Activated CD4-positive, alpha-beta memory T cell treated with anti-CD3 and anti-CD28 coated beads for 36 hours (primary cell): ENCODE data around the gene NFIX. TPM values are rescaled to one million over a fixed set of nuclear protein-coding genes. Genes with fewer than 3 reads are reported as not detected.

Experiments
- CTCF ChIA-PET: fragments of 350-600 bp; sonication (Branson Sonifier 250); formaldehyde crosslinking; loops from one replicate; lab custom pipeline; 2021; ENCODE audit warnings: antibody characterized with exemption, inconsistent platforms; lab: Charles Lee
- POLR2A ChIA-PET: fragments of 350-600 bp; sonication (Branson Sonifier 250); formaldehyde crosslinking; loops from one replicate; lab custom pipeline; 2021; ENCODE audit warnings: antibody characterized with exemption; lab: Charles Lee
- DNase-seq: peaks from one replicate; pipeline ENCODE4 v3.0.0-alpha.2; 2020
- H3K27ac Mint-ChIP-seq: one replicate; pipeline ENCODE4 v1.8.0; 2021; ENCODE audit warnings: mixed read lengths
- H3K27me3 Mint-ChIP-seq: one replicate; pipeline ENCODE4 v1.8.0; 2021; ENCODE audit warnings: mixed read lengths
- H3K36me3 Mint-ChIP-seq: one replicate; pipeline ENCODE4 v1.8.0; 2021; ENCODE audit warnings: mixed read lengths
- H3K4me1 Mint-ChIP-seq: one replicate; pipeline ENCODE4 v1.8.0; 2021; ENCODE audit warnings: low read depth, mixed read lengths
- H3K4me3 Mint-ChIP-seq: one replicate; pipeline ENCODE4 v1.8.0; 2021; ENCODE audit warnings: mild to moderate bottlenecking, mixed read lengths
- H3K9me3 Mint-ChIP-seq: one replicate; pipeline ENCODE4 v1.8.0; 2021; ENCODE audit warnings: mixed read lengths
- intact Hi-C: fragments of 100-400 bp; cut with micrococcal nuclease; formaldehyde crosslinking; loops from one replicate; pipeline ENCODE4 v1.15.1; 2023
- total RNA-seq, 2 experiments: library from RNA; stranded (reverse); gene quantifications; one replicate each; pipeline ENCODE4 v1.2.3, GENCODE V29; 2021

NFIX gene
- total RNA-seq, 2 experiments from 2014 or later: 1.6 to 2.0 TPM

DNA sequence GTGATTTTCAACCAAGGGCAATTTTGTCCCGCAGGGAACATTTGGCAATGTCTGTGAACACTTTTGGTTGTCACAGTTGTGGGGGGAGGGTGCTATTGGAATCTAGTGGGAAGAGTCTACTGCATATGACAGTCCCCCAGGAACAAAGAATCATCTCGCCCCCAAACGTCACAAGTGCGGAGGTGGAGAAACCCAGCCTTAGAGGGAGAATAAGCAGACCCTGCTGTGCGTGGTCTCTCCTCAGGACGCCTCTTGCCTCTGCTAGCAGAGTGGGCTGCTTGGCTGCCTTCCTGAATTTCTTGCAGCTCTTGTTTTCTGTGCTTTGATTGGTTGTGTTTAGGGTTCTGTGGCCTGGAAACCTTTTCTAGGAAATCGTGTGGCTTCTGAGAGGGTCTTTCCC is 42.5 kb downstream of the NFIX start:
- intact Hi-C loops: no loop called here
- Mint-ChIP-seq H3K4me3 (no peak overlapping the region), H3K27ac (no peak overlapping the region), H3K4me1 (peaks cover 5% of the 10 kb centered on the region), H3K27me3 (no peaks in the 10 kb centered on the region), H3K36me3 (no peaks in the 10 kb centered on the region), H3K9me3 (no peaks in the 10 kb centered on the region)
- CTCF ChIA-PET: no interaction called here
- no peak for DNase-seq
- POLR2A ChIA-PET: no interaction called here

GRCh38 chr19:13038306-13039210 is 43.3 kb downstream of the NFIX start:
- no peak for DNase-seq
- Mint-ChIP-seq H3K36me3 (no peaks in the 10 kb centered on the region), H3K4me1 (peaks cover 4% of the 10 kb centered on the region), H3K9me3 (no peaks in the 10 kb centered on the region), H3K27me3 (no peaks in the 10 kb centered on the region), H3K4me3 (no peak overlapping the region), H3K27ac (no peak overlapping the region)
- intact Hi-C loops: no loop called here
- CTCF ChIA-PET: interaction anchor here (1.9 to 2.7 kb wide), 2 partner anchors 61 to 73 kb away, joined by 7 read pairs; no protein-coding TSS in a partner anchor
- POLR2A ChIA-PET: no interaction called here

- intact Hi-C loops: no loop called here
- Mint-ChIP-seq H3K4me3 (no peak overlapping the region), H3K4me1 (peaks cover 4% of the 10 kb centered on the region), H3K36me3 (no peaks in the 10 kb centered on the region), H3K27me3 (no peaks in the 10 kb centered on the region), H3K27ac (no peak overlapping the region), H3K9me3 (no peaks in the 10 kb centered on the region)
- ChIA-PET POLR2A (no interaction called here), CTCF (interaction anchor here (1.0 to 2.7 kb wide), 5 partner anchors 22 to 74 kb away, joined by 3 to 17 read pairs (median 7); no protein-coding TSS in a partner anchor)
- no peak for DNase-seq
These were observed 44.0 kb downstream of the NFIX start for GRCh38 chr19:13039211-13039789.

GRCh38 chr19:13040232-13040947 is 45.1 kb downstream of the NFIX start:
- DNase-seq: no peak
- peaks cover 5% of the 10 kb centered on the region for H3K4me1 Mint-ChIP-seq
- ChIA-PET CTCF (interaction anchor here (1.0 to 2.7 kb wide), 5 partner anchors 21 to 75 kb away, joined by 3 to 17 read pairs (median 7); no protein-coding TSS in a partner anchor), POLR2A (no interaction called here)
- H3K27me3 Mint-ChIP-seq: no peaks in the 10 kb centered on the region
- no peaks in the 10 kb centered on the region for H3K9me3 Mint-ChIP-seq
- intact Hi-C loops: no loop called here
- H3K36me3 Mint-ChIP-seq: no peaks in the 10 kb centered on the region
- H3K4me3 Mint-ChIP-seq: no peak overlapping the region
- H3K27ac Mint-ChIP-seq: no peak overlapping the region

DNA sequence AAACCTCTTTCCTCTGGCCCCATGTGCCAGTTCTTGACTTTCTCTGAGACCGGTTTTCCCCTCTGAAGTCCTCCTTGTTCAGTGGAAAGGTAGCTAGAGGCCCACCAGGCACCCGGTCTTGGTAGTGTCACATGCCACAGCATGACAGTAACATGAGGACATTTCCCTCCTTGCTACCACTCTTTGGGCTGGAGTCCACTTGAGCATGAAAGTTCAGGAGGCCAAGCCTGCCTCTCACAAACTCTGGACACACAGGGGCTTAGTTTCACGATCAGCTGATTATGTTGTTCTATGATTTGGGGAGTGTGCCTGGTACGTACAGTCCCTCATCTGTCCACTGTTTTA is 45.6 kb downstream of the NFIX start:
- Mint-ChIP-seq H3K36me3 (no peaks in the 10 kb centered on the region), H3K9me3 (no peaks in the 10 kb centered on the region), H3K27me3 (no peaks in the 10 kb centered on the region), H3K4me1 (peaks cover 5% of the 10 kb centered on the region), H3K4me3 (no peak overlapping the region), H3K27ac (no peak overlapping the region)
- CTCF ChIA-PET: interaction anchor here (2.1 to 2.7 kb wide), 3 partner anchors 20 to 75 kb away, joined by 7 to 17 read pairs (median 7); no protein-coding TSS in a partner anchor
- no peak for DNase-seq
- POLR2A ChIA-PET: no interaction called here
- intact Hi-C loops: no loop called here

DNA sequence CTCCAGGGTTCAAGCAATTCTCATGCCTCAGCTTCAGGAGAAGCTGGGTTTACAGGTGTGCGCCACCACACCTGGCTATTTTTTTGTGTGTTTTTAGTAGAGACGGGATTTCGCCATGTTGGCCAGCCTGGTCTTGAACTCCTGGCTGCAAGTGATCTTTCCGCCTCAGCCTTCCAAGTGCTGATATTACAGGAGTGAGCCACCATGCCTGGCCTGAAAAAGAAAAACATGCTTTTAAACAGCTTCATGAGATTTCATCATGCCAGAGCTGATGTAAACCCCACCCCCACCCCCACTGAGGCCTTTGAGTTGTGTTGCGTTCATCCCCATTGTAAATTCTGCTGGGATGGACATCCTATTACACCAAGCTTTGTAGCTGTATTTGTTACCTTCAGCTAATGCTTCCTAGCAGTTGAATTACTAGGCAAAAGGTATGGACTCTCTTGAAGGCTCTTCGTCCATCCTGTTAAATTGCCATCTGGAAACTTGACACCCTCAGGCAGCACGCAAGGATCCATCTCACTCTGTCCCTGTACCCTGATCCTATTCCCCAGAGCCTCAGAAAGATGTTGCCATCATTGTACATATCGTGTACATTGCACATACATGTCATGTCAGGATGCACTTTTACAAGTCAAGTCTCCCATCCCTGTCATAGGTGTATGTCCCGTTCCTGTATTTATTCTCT is 47.3 kb downstream of the NFIX start:
- Mint-ChIP-seq H3K9me3 (no peaks in the 10 kb centered on the region), H3K36me3 (no peaks in the 10 kb centered on the region), H3K27ac (no peak overlapping the region), H3K4me1 (peaks cover 5% of the 10 kb centered on the region), H3K4me3 (no peak overlapping the region), H3K27me3 (no peaks in the 10 kb centered on the region)
- ChIA-PET CTCF (interaction anchor here (0.7 to 7.5 kb wide), 6 partner anchors 12 to 65 kb away, joined by 3 to 42 read pairs (median 3); no protein-coding TSS in a partner anchor), POLR2A (no interaction called here)
- intact Hi-C loops: no loop called here
- DNase-seq: no peak

- H3K36me3 Mint-ChIP-seq: no peaks in the 10 kb centered on the region
- H3K27me3 Mint-ChIP-seq: no peaks in the 10 kb centered on the region
- H3K4me1 Mint-ChIP-seq: peaks cover 5% of the 10 kb centered on the region
- DNase-seq: no peak
- H3K9me3 Mint-ChIP-seq: no peaks in the 10 kb centered on the region
- H3K4me3 Mint-ChIP-seq: no peak overlapping the region
- ChIA-PET POLR2A (no interaction called here), CTCF (interaction anchor here (0.7 to 7.5 kb wide), 5 partner anchors 13 to 66 kb away, joined by 3 to 42 read pairs (median 3); no protein-coding TSS in a partner anchor)
- intact Hi-C loops: no loop called here
- no peak overlapping the region for H3K27ac Mint-ChIP-seq
These were observed 48.0 kb downstream of the NFIX start for GRCh38 chr19:13043285-13043684.

GRCh38 chr19:13044231-13044836 is 49.1 kb downstream of the NFIX start:
- intact Hi-C loops: no loop called here
- ChIA-PET POLR2A (no interaction called here), CTCF (interaction anchor here (1.0 to 7.5 kb wide), 5 partner anchors 11 to 79 kb away, joined by 4 to 42 read pairs (median 5); no protein-coding TSS in a partner anchor)
- H3K27me3 Mint-ChIP-seq: no peaks in the 10 kb centered on the region
- H3K9me3 Mint-ChIP-seq: no peaks in the 10 kb centered on the region
- H3K27ac Mint-ChIP-seq: no peak overlapping the region
- H3K4me3 Mint-ChIP-seq: no peak overlapping the region
- peaks cover 5% of the 10 kb centered on the region for H3K4me1 Mint-ChIP-seq
- no peaks in the 10 kb centered on the region for H3K36me3 Mint-ChIP-seq
- no peak for DNase-seq

GRCh38 chr19:13045812-13046211 is 50.5 kb downstream of the NFIX start:
- DNase-seq: no peak
- H3K36me3 Mint-ChIP-seq: no peaks in the 10 kb centered on the region
- intact Hi-C loops: no loop called here
- no peak overlapping the region for H3K4me3 Mint-ChIP-seq
- peaks cover 5% of the 10 kb centered on the region for H3K4me1 Mint-ChIP-seq
- no peaks in the 10 kb centered on the region for H3K9me3 Mint-ChIP-seq
- H3K27me3 Mint-ChIP-seq: no peaks in the 10 kb centered on the region
- ChIA-PET CTCF (interaction anchor here (0.7 to 7.5 kb wide), 5 partner anchors 12 to 80 kb away, joined by 3 to 42 read pairs (median 4); no protein-coding TSS in a partner anchor), POLR2A (no interaction called here)
- H3K27ac Mint-ChIP-seq: no peak overlapping the region

- ChIA-PET CTCF (interaction anchor here (1.0 to 7.5 kb wide), 3 partner anchors 13 to 70 kb away, joined by 4 to 42 read pairs (median 4); no protein-coding TSS in a partner anchor), POLR2A (no interaction called here)
- Mint-ChIP-seq H3K4me3 (no peak overlapping the region), H3K27me3 (peaks cover 7% of the 10 kb centered on the region), H3K36me3 (no peaks in the 10 kb centered on the region), H3K4me1 (peaks cover 8% of the 10 kb centered on the region), H3K27ac (no peak overlapping the region), H3K9me3 (no peaks in the 10 kb centered on the region)
- intact Hi-C loops: no loop called here
- DNase-seq: no peak
These were observed 52.1 kb downstream of the NFIX start for GRCh38 chr19:13047374-13047773.

- intact Hi-C loops: no loop called here
- no peak overlapping the region for H3K27ac Mint-ChIP-seq
- ChIA-PET CTCF (interaction anchor here (1.0 to 1.2 kb wide), 2 partner anchors 11 to 72 kb away, joined by 3 to 10 read pairs; no protein-coding TSS in a partner anchor), POLR2A (no interaction called here)
- H3K9me3 Mint-ChIP-seq: no peaks in the 10 kb centered on the region
- peaks cover 7% of the 10 kb centered on the region for H3K27me3 Mint-ChIP-seq
- H3K36me3 Mint-ChIP-seq: no peaks in the 10 kb centered on the region
- peaks cover 3% of the 10 kb centered on the region for H3K4me1 Mint-ChIP-seq
- no peak overlapping the region for H3K4me3 Mint-ChIP-seq
- no peak for DNase-seq
These were observed 55.0 kb downstream of the NFIX start for GRCh38 chr19:13050274-13050673.
